GM19452 (cell line): Measurements from ENCODE around the gene GDNF.
"Not testable (repeated sequence)": the region's sequence is repeated elsewhere in the genome, so short reads cannot be mapped to it uniquely, and the experiment has no call there.

Experiments used
- ATAC-seq: cut with Tn5 transposase; IDR thresholded peaks from one replicate; pipeline ENCODE4 v1.9.1; 2021; ENCODE audit not compliant: unreplicated experiment

The GDNF gene

DNA sequence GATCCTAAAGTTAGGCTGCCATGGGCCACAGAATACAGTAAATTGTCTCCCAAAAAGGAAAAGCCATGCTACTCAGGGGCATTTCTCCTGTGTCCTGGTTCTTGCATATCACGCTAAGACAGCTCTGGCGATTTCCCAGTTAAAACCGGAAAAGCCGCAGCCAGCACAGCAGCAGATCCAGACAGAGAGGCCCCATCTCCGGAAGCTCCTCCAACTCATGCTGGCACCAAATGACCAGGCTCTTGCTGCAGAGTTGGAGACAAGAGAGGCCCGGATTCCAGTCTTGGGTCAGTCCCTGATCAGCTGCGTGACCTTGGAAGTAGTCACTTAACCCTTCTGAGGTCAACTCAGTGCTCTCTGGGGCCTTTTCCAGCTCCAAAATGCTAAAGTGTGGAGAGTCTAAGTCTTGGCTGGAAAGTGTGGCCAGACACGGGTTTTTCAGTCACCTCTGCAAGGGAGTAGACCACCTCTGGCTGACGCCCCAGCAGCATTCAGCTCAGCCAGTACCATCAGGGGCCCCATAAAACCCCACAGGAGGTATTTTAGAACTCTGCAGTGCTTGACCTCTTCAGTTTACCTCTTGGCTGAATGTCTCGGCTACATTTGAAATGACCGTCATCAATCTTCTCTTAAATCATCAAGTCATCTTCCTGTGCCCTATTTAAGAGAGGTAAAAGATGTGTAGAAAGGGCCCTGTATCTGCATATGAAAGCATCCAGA, 16.2 kb downstream of the GDNF start:
- ATAC-seq, result no peak

DNA sequence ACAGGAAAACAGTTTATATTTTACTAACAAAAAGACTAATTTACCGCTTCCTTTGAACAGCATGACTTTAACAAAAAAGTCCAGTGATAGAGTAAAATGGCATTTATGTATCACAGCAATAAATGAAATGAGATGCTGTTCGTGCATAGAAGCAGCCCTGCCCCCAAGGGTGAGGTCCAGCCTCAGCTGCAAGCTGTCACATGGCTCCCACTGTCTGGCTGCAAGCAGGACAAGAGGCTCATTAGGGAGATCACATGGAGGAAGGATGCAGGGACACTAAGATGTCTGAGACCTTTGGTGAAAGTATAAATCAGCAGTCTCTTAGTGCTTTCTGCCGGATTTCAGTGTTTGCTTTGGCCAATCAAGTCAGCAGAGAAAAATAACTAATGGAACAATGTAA, 23.0 kb downstream of the GDNF start:
- no peak for ATAC-seq

- no peak for ATAC-seq
Observed at GRCh38 chr5:37816331-37816730, 23.5 kb downstream of the GDNF start.

- ATAC-seq, result no peak
Observed at GRCh38 chr5:37815913-37816312, 23.9 kb downstream of the GDNF start.

DNA sequence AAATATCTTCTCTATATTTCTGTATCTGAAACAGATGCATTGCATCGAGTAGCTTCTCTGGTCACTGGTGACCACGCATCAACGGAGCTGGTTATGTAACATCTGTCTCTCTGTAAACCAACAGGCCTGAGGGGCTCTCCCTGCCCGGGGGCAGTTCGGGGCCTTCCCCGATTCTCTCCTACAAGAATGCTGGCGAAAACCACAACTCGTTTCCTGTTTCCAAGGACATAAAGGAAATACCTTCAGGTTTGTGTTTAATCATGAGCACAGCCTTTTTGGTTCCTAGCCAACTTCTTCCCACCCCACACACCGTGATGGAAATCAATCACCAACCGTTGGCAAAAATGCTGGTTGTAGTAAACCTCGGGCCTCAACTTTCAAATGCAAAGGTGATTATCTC, 25.1 kb downstream of the GDNF start:
- no peak for ATAC-seq

DNA sequence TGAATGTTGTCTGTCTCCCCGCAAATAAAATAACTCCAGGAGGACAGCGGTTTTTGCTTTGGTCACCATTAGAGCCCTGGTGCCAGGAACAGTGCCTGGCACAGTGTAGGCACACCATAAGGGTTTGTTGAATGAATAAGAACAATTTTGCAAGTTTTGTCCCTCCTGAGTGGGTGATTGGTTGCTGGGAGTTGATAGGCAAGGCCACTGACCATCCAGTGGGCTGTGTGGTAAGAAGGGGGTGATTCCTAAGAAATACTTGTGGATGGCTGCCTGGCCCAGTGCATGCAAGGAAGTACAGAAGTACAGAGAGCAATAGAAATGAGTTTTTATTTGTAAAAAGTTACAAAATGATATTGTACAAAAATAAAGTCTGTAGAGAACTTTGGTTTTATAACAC, 27.5 kb downstream of the GDNF start:
- no peak for ATAC-seq

DNA sequence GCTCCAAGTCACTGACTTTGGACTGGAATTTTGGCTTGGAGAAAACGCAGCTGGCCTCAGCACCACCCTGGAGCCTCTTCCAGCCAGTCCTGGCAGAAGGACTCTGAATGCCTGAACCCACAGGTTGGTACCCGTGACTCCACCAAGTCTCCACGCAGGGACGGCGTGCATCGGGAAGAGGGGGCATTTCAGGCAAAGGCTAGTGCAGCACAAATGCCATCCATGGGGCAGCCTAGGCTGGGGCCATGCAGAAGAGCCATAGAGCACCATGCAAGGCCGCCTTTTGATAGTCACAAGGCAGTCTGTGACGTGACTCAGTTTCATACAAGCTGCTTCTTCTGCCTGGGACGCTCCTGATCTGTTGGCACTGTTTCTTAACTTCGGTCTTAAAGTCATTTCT, 28.0 kb downstream of the GDNF start:
- no peak for ATAC-seq

DNA sequence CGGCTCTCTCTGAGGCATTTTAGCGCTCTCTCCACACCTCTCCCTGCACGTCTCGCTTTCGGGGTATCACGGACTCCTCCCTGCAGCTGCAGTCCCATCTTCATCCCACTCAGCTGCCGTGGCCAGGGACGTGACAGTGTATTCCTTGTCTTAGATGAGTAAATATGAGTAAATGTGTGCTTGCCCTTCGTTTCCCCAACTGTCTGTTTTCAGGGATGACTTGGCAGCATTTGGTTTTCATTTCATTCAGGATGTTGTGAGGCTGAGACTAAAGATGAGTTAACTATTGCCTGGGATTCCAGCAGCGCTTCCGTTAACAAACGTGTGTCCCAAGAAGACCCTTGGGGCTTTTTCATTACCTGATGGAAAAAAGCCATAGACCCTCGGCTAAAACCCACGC, 29.5 kb downstream of the GDNF start:
- no peak for ATAC-seq

- no peak for ATAC-seq
Observed at GRCh38 chr5:37808945-37809344, 30.9 kb downstream of the GDNF start.

DNA sequence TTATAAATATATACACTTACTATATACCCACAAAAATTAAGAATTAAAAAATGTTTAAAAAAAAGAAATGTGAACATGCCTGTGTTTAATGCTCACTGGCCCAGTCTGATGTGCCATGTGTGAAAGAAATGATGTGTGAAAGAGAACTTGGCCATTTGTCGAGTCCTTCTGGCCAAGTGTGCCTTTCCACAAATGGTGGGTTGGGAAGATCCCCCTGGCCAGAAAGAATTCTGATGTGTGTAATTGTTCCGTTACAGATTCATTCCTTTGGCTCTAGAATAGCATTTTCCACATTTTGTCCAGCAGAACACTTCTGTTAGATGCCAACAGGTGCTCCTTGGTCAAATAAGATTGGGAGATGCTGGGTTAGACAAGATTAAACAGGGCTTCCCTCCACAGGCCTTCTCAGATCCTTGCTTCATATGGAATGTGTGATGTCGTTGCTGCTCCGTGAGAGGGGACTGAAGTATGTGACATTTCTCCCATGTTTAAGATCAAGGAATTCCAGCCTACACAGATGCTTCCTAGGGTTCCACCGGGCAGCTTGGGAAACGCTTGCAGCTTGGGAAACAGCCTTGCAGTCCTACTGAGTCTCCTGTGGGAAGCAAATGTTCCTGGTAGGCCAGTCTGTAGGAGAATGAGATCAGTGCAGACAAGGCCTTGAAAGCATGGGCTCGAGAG, 32.1 kb downstream of the GDNF start:
- no peak for ATAC-seq

DNA sequence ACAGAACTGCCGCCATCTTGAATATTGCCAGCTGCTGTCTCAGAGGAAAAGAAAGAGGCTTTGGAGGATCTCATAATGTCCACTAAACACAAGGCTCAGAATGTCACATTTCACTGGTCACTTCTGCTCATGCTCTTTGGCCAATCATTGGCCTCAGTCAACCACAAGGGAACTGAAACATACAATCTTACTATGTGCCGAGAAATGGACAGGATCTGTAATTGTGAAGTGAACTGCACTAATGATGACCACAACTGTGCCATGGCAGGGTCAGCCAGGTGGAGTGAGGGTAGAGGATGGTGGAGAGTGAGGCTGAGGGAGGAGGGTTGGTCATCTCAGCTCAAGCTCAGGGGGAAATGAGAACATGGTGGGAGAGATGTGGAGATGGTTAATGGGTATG, 32.8 kb downstream of the GDNF start:
- ATAC-seq, result no peak

DNA sequence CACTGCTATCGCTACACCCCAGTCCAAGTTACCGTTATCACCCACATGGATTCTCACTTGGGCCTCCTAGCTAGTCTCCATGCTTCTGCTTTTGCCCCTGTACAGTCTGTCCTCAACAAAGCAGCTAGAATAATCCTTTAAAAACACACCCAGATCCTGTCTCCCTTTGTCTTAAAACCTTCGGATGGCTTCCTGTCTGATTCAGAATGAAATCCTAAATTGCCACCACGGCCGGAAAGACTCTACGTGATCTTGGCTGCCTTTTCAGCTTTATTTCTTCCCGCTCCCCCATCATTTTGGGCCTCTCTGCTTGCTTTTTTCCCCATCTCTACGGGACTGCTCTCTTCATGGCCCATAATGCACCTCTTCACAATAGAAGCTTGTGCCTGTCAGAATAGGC, 33.4 kb downstream of the GDNF start:
- ATAC-seq, result no peak

GRCh38 chr5:37806016-37806415, 33.8 kb downstream of the GDNF start:
- ATAC-seq, result no peak

- no peak for ATAC-seq
Observed at GRCh38 chr5:37804401-37804800, 35.4 kb downstream of the GDNF start.

DNA sequence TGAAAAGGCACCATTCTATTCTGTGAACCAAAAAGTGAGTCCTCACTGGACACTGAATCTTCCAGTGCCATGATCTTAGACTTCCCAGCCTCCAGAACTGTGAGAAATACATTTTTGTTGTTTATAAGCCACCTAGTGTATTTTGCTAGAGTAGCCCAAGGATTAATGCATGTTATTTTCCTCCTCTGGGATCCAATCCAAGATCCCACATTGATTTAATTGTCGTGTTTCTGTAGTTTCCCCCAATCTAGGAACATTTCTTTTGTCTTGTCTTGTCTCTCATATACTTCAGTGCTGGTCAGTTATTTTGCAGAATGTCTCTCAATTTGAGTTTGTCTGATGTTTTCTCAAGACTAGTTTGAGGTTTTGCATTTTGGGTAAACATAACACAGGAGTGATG, 36.4 kb downstream of the GDNF start:
- ATAC-seq, result no peak

DNA sequence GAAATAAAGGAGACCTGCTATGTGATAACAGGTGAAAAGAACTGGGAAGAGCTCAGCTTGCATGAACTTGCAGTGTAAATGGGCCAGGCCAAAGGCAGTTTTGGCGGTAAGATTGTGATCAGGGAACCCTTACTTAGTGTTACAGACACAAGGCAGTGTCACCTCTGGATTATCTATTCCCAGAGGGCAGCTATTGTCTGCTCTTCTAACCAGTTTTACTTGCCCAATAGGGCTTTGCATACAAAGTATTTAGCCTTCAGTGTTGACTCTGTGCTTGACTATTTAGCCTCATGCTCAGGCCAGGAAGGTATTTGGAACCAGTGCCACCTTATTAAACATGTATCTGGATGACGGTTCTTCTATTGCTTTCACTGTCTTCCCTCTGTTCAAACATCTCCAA, 38.3 kb downstream of the GDNF start:
- ATAC-seq, result no peak

- no peak for ATAC-seq
Observed at GRCh38 chr5:37799865-37800421, 39.9 kb downstream of the GDNF start.

DNA sequence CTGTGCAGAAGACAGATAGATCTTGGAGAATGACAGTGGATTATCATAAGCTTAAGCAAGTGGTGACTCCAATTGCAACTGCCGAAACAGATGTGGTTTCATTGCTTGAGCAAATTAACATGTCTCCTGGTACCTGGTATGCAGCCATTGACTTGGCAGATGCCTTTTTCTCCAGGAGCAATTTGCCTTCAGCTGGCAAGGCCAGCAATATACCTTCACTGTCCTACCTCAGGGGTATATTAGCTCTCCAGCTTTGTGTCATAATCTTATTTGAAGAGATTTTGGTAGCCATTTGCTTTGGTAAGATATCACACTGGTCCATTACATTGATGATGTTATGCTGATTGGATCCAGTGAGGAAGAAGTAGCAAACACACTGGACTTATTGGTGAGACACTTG, 43.4 kb downstream of the GDNF start:
- not testable (repeated sequence) for ATAC-seq

DNA sequence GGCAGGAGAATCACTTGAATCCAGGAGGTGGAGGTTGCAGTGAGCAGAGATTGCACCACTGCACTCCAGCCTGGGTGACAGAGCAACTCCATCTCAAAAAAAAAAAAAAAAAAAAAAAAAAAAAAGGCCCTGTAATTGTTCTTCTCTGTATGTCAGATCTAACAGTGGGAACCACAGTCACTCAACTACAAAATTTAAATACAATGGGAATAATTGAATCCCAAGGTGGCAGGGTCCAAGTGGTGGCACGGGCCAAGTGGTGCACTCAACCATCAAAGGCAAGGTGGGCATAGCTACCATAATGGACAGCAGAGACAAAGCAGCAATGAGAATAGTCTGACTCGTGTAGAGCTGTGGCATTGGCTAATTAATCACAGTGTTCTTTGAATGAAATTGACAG, 44.5 kb downstream of the GDNF start:
- ATAC-seq, result not testable (repeated sequence)

DNA sequence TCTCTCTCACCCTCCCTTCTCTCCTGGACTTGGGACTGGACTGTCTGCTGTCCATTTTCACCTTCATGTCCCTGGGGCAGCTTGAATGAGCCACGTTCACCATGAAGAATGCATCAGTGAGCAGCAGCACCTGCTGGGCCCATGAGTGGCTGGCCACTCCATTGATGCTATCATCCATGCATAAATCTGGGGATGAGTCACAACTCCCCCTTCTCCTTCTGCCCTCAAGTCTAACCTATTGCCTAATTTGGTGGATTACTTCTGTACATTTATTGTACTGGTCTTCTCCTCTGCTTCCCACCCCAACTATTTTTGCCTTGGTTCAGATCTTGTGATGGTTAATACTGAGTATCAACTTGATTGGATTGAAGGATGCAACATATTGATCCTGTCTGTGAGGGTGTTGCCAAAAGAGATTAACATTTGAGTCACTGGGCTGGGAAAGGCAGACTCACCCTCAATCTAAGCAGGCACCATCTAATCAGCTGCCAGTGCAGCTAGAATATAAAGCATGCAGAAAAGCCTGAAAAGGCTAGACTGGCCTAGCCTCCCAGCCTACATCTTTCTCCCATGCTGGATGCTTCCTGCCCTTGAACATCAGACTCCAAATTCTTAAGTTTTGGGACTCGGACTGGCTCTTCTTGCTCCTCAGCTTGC, 46.7 kb downstream of the GDNF start:
- ATAC-seq, result no peak

DNA sequence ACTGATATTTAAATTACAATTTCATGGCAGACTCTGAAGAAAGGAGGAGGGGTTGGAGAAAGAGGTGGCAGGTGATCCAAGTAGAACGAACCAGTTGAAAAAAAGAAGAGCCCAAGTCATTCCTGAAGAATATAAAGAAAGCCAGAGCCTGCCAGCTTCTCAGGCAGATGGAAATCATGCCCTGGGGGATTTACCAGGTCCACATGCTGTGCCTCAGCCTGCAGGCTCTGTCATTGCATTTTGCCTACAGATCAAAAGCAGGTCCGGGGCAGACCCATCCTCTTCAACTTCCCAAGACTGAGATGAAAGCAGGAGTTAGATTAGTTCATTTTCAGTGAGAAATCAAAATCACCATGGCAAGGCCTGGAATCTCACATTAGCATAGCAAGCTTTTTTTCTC, 48.5 kb downstream of the GDNF start:
- ATAC-seq, result no peak

GRCh38 chr5:37789991-37790390, 49.9 kb downstream of the GDNF start:
- no peak for ATAC-seq
